Measurements from ENCODE around the gene ZBTB7C. TPM values are rescaled to one million over a fixed set of nuclear protein-coding genes. Genes with fewer than 3 reads are reported as not detected.

ZBTB7C gene
- total and polyA plus RNA-seq, 2 donors (not counting 1 experiment from before 2014, with no cell fraction given), result not detected

GRCh38 chr18:47990981-47991380, 418.2 kb downstream of the ZBTB7C start:
- H3K9me3 ChIP-seq (ENCODE audit: control extremely low read depth in 1 of 3, control insufficient read depth in 2 of 3, insufficient read depth in 1 of 3, low read length in 2 of 3), result no peaks in the 10 kb centered on the region
- POLR2A ChIA-PET, result interaction anchor here (0.6 kb wide), 1 partner anchor 171 kb away, joined by 3 read pairs; no protein-coding TSS in a partner anchor
- H3K27ac ChIP-seq (ENCODE audit: low read length in 2 of 2), result no peak overlapping the region
- intact Hi-C loops (cut with micrococcal nuclease), result no loop called here
- CTCF ChIA-PET, result no interaction called here
- peaks cover 6 to 14% of the 10 kb centered on the region in 2 donors for H3K4me1 ChIP-seq (ENCODE audit: control insufficient read depth in 2 of 2, insufficient read depth in 2 of 2, low read length in 2 of 2)
- H3K4me1 Mint-ChIP-seq, result peaks cover 14% of the 10 kb centered on the region
- H3K4me3 ChIP-seq (ENCODE audit: control extremely low read depth in 1 of 5, extremely low read depth in 1 of 5, insufficient read depth in 1 of 5, low read depth in 2 of 5, low read length in 4 of 5), result no peak overlapping the region
- H3K79me2 ChIP-seq (ENCODE audit: control insufficient read depth, insufficient read depth, low read length), result no peaks in the 10 kb centered on the region
- peaks cover 0 to 29% (median 14%) of the 10 kb centered on the region in 4 experiments for H3K27me3 ChIP-seq (replicated peaks in 1 of 4; ENCODE audit: control extremely low read depth in 1 of 4, control insufficient read depth in 3 of 4, insufficient read depth in 4 of 4, low read length in 3 of 4)
- 0% methylated on average over 3 of the region's 5 CpGs for WGBS (ENCODE audit: insufficient coverage)
- H3K9ac ChIP-seq (ENCODE audit: low read length), result no peak overlapping the region
- DNase-seq (no peak), ATAC-seq (ENCODE audit: low read depth) (no peak)
- no peak for TF ChIP-seq EZH2 (IDR thresholded peaks at IDR 0.05; ENCODE audit: borderline replicate concordance, insufficient read depth, low read depth, low read length, poor library complexity, severe bottlenecking)
- no peak for TF ChIP-seq CTCF (IDR thresholded peaks at IDR 0.05)
- no peak overlapping the region for H3K4me3 Mint-ChIP-seq
- H2AFZ ChIP-seq (ENCODE audit: insufficient read depth, low read depth, low read length, poor library complexity, severe bottlenecking), result no peak overlapping the region
- no peak overlapping the region for H3K27ac Mint-ChIP-seq
- H4K20me1 ChIP-seq (ENCODE audit: control insufficient read depth, insufficient read depth, low read length, poor library complexity, severe bottlenecking), result no peaks in the 10 kb centered on the region
- H3K36me3 ChIP-seq (replicated peaks in 1 of 2; ENCODE audit: control extremely low read depth in 1 of 2, control insufficient read depth in 1 of 2, extremely low read depth in 1 of 2, insufficient read depth in 2 of 2, low read length in 1 of 2), result no peaks in the 10 kb centered on the region
- H3K9me3 Mint-ChIP-seq (ENCODE audit: insufficient read depth), result no peaks in the 10 kb centered on the region
- H3K4me2 ChIP-seq (replicated peaks; ENCODE audit: low read depth, low read length, poor library complexity, severe bottlenecking), result no peak overlapping the region
- H3K27me3 Mint-ChIP-seq, result peaks cover 62% of the 10 kb centered on the region

GRCh38 chr18:47987388-47987699, 421.8 kb downstream of the ZBTB7C start:
- H3K4me3 ChIP-seq (ENCODE audit: control extremely low read depth in 1 of 5, extremely low read depth in 1 of 5, insufficient read depth in 1 of 5, low read depth in 2 of 5, low read length in 4 of 5), result no peak overlapping the region
- no peaks in the 10 kb centered on the region for H3K79me2 ChIP-seq (ENCODE audit: control insufficient read depth, insufficient read depth, low read length)
- Mint-ChIP-seq H3K9me3 (ENCODE audit: insufficient read depth) (no peaks in the 10 kb centered on the region), H3K4me1 (peaks cover 16% of the 10 kb centered on the region), H3K4me3 (no peak overlapping the region), H3K27ac (no peak overlapping the region), H3K27me3 (peaks cover 50% of the 10 kb centered on the region)
- H3K27me3 ChIP-seq (replicated peaks in 1 of 4; ENCODE audit: control extremely low read depth in 1 of 4, control insufficient read depth in 3 of 4, insufficient read depth in 4 of 4, low read length in 3 of 4), result peaks cover 0 to 38% (median 14%) of the 10 kb centered on the region in 4 experiments
- no peaks in the 10 kb centered on the region for H3K9me3 ChIP-seq (ENCODE audit: control extremely low read depth in 1 of 3, control insufficient read depth in 2 of 3, insufficient read depth in 1 of 3, low read length in 2 of 3)
- ChIA-PET POLR2A (no interaction called here), CTCF (interaction anchor here (1.1 to 2.3 kb wide), 2 partner anchors 10 to 39 kb away, joined by 4 to 8 read pairs; no protein-coding TSS in a partner anchor)
- H3K4me1 ChIP-seq (ENCODE audit: control insufficient read depth in 2 of 2, insufficient read depth in 2 of 2, low read length in 2 of 2), result peaks cover 6 to 20% of the 10 kb centered on the region in 2 donors
- no peak overlapping the region for H3K9ac ChIP-seq (ENCODE audit: low read length)
- no peaks in the 10 kb centered on the region for H3K36me3 ChIP-seq (replicated peaks in 1 of 2; ENCODE audit: control extremely low read depth in 1 of 2, control insufficient read depth in 1 of 2, extremely low read depth in 1 of 2, insufficient read depth in 2 of 2, low read length in 1 of 2)
- TF ChIP-seq EZH2 (IDR thresholded peaks at IDR 0.05; ENCODE audit: borderline replicate concordance, insufficient read depth, low read depth, low read length, poor library complexity, severe bottlenecking) (no peak), CTCF (IDR thresholded peaks at IDR 0.05) (no peak)
- DNase-seq, result no peak
- no peak overlapping the region for H2AFZ ChIP-seq (ENCODE audit: insufficient read depth, low read depth, low read length, poor library complexity, severe bottlenecking)
- WGBS (ENCODE audit: insufficient coverage), result 18% methylated on average over 1 of the region's 3 CpGs
- H3K4me2 ChIP-seq (replicated peaks; ENCODE audit: low read depth, low read length, poor library complexity, severe bottlenecking), result no peak overlapping the region
- H4K20me1 ChIP-seq (ENCODE audit: control insufficient read depth, insufficient read depth, low read length, poor library complexity, severe bottlenecking), result no peaks in the 10 kb centered on the region
- H3K27ac ChIP-seq (ENCODE audit: low read length in 2 of 2), result no peak overlapping the region
- no peak for ATAC-seq (ENCODE audit: low read depth)
- intact Hi-C loops (cut with micrococcal nuclease), result no loop called here

All from B cell (primary cell).